ENCODE measurements around the gene CAPNS2. TPM values are rescaled to one million over a fixed set of nuclear protein-coding genes. Genes with fewer than 3 reads are reported as not detected.

Gene CAPNS2
- total RNA-seq, 2 experiments from 2014 or later = not detected

GRCh38 chr16:55569025-55569424 is 2.5 kb downstream of the CAPNS2 start:
- no peak overlapping the region for H2AFZ ChIP-seq (ENCODE audit: low read length)
- intact Hi-C loops (cut with micrococcal nuclease; ENCODE audit: unreplicated experiment) = no loop called here
- ChIA-PET POLR2A (no interaction called here), CTCF (ENCODE audit: unreplicated experiment) (no interaction called here)
- no peaks in the 10 kb centered on the region for H3K9me3 ChIP-seq (ENCODE audit: low read length)
- no peak overlapping the region for H3K4me2 ChIP-seq (ENCODE audit: low read length)
- no peaks in the 10 kb centered on the region for H3K9me2 ChIP-seq (ENCODE audit: insufficient read depth, low read length)
- DNase-seq (ENCODE audit: low spot score) = no peak
- H4K20me1 ChIP-seq (ENCODE audit: insufficient read depth, low read length) = no peaks in the 10 kb centered on the region
- no peaks in the 10 kb centered on the region for H3K36me3 ChIP-seq (ENCODE audit: insufficient read depth, low read length)
- TF ChIP-seq EZH2phosphoT487 (IDR thresholded peaks at IDR 0.05; ENCODE audit: borderline replicate concordance, low read depth, low read length) (no peak), CTCF (conservative IDR thresholded peaks at IDR 0.05; ENCODE audit: low read length) (no peak)
- no peak overlapping the region for H3K27ac ChIP-seq (ENCODE audit: low read depth, low read length, poor library complexity, severe bottlenecking)
- no TSS peak for BruUV-seq (replicated peaks)
- no peaks in the 10 kb centered on the region for H3K79me2 ChIP-seq (ENCODE audit: insufficient read depth, low read depth, low read length)
- H3K4me1 ChIP-seq (ENCODE audit: insufficient read depth, low read length, poor library complexity, severe bottlenecking) = no peaks in the 10 kb centered on the region
- no peak overlapping the region for H3K4me3 ChIP-seq (ENCODE audit: low read depth, low read length, poor library complexity, severe bottlenecking)

- Histone ChIP-seq H3K4me3 (ENCODE audit: low read depth, low read length, poor library complexity, severe bottlenecking) (no peak overlapping the region), H3K4me1 (ENCODE audit: insufficient read depth, low read length, poor library complexity, severe bottlenecking) (no peaks in the 10 kb centered on the region), H3K79me2 (ENCODE audit: insufficient read depth, low read depth, low read length) (no peaks in the 10 kb centered on the region), H4K20me1 (ENCODE audit: insufficient read depth, low read length) (no peaks in the 10 kb centered on the region), H2AFZ (ENCODE audit: low read length) (no peak overlapping the region), H3K36me3 (ENCODE audit: insufficient read depth, low read length) (no peaks in the 10 kb centered on the region), H3K9me2 (ENCODE audit: insufficient read depth, low read length) (no peaks in the 10 kb centered on the region), H3K27ac (ENCODE audit: low read depth, low read length, poor library complexity, severe bottlenecking) (no peak overlapping the region), H3K4me2 (ENCODE audit: low read length) (no peak overlapping the region), H3K9me3 (ENCODE audit: low read length) (no peaks in the 10 kb centered on the region)
- no peak for DNase-seq (ENCODE audit: low spot score)
- no TSS peak for BruUV-seq (replicated peaks)
- ChIA-PET CTCF (ENCODE audit: unreplicated experiment) (no interaction called here), POLR2A (no interaction called here)
- no peak for TF ChIP-seq EZH2phosphoT487 (IDR thresholded peaks at IDR 0.05; ENCODE audit: borderline replicate concordance, low read depth, low read length)
- TF ChIP-seq CTCF (conservative IDR thresholded peaks at IDR 0.05; ENCODE audit: low read length) = no peak
- intact Hi-C loops (cut with micrococcal nuclease; ENCODE audit: unreplicated experiment) = no loop called here
These were observed 3.7 kb downstream of the CAPNS2 start for GRCh38 chr16:55570159-55570558.

GRCh38 chr16:55571191-55571897 is 4.9 kb downstream of the CAPNS2 start:
- Histone ChIP-seq H3K4me2 (ENCODE audit: low read length) (no peak overlapping the region), H3K9me3 (ENCODE audit: low read length) (no peaks in the 10 kb centered on the region), H3K79me2 (ENCODE audit: insufficient read depth, low read depth, low read length) (no peaks in the 10 kb centered on the region), H3K9me2 (ENCODE audit: insufficient read depth, low read length) (no peaks in the 10 kb centered on the region), H3K4me1 (ENCODE audit: insufficient read depth, low read length, poor library complexity, severe bottlenecking) (no peaks in the 10 kb centered on the region), H3K36me3 (ENCODE audit: insufficient read depth, low read length) (no peaks in the 10 kb centered on the region), H2AFZ (ENCODE audit: low read length) (no peak overlapping the region), H3K27ac (ENCODE audit: low read depth, low read length, poor library complexity, severe bottlenecking) (no peak overlapping the region), H4K20me1 (ENCODE audit: insufficient read depth, low read length) (no peaks in the 10 kb centered on the region), H3K4me3 (ENCODE audit: low read depth, low read length, poor library complexity, severe bottlenecking) (no peak overlapping the region)
- ChIA-PET POLR2A (interaction anchor here (0.7 kb wide), 1 partner anchor 76 kb away, joined by 3 read pairs; no protein-coding TSS in a partner anchor), CTCF (ENCODE audit: unreplicated experiment) (no interaction called here)
- BruUV-seq (replicated peaks) = no TSS peak
- no peak for TF ChIP-seq CTCF (conservative IDR thresholded peaks at IDR 0.05; ENCODE audit: low read length)
- TF ChIP-seq EZH2phosphoT487 (IDR thresholded peaks at IDR 0.05; ENCODE audit: borderline replicate concordance, low read depth, low read length) = no peak
- intact Hi-C loops (cut with micrococcal nuclease; ENCODE audit: unreplicated experiment) = no loop called here
- no peak for DNase-seq (ENCODE audit: low spot score)

All from OCI-LY7 (cell line).